GM12878 (cell line): Measurements from ENCODE around the gene DPH6.

Experiments used
- CTCF ChIP-seq, 3 experiments: IDR thresholded peaks in 2 of 3; conservative IDR thresholded peaks in 1 of 3; 2 replicates each; pipeline ENCODE4 v1.5.1; 2011; ENCODE audit warnings: low read depth in 3 of 3, low read length in 3 of 3, mild to moderate bottlenecking in 3 of 3, control low read depth in 2 of 3, moderate library complexity in 2 of 3, inconsistent platforms in 1 of 3, mixed read lengths in 1 of 3; ENCODE audit not compliant: control insufficient read depth in 2 of 3, insufficient read depth in 1 of 3; ENCODE audit errors: extremely low read depth in 1 of 3
- EZH2 ChIP-seq: IDR thresholded peaks from 2 replicates; pipeline ENCODE4 v1.6.1; 2012; ENCODE audit warnings: low read depth, mild to moderate bottlenecking, control low read depth, inconsistent platforms, low read length, borderline replicate concordance; ENCODE audit not compliant: control insufficient read depth

DNA sequence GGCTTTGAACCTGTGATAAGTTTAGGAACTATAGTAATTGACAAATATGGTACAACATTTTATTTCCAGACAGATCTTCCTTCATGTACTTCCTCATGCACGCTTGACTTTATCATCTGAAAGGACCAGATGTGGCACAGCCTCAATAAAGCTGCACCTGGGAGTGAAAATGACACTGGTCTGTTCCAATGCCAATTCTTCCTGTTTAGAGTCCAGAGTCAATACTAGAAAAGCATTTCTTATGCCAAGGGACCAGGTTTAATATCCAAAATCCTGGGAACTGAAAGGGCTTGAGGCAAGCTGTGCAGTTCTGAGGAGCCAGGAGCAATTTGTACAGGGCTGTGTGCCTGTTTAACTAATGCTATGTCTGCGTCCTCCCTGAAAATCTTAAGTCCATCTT, 15.3 kb downstream of the DPH6 start:
- TF ChIP-seq CTCF (IDR thresholded peaks at IDR 0.05 in 2 of 3, conservative IDR thresholded peaks at IDR 0.05 in 1 of 3; ENCODE audit: control insufficient read depth in 2 of 3, extremely low read depth in 1 of 3, insufficient read depth in 1 of 3, low read depth in 3 of 3, low read length in 3 of 3): no peak
- no peak for TF ChIP-seq EZH2
